AG08396 (cell line): ENCODE measurements around the gene CHAT.
A peak's percentile ranks its signal among the peaks of the same experiment; 100 is the strongest.
"Not testable (repeated sequence)": the region's sequence is repeated elsewhere in the genome, so short reads cannot be mapped to it uniquely, and the experiment has no call there.

Experiments used
- DNase-seq: peaks from one replicate; pipeline ENCODE4 v3.0.0; 2012; ENCODE audit warnings: low spot score, mixed read lengths

Gene CHAT

GRCh38 chr10:49653273-49653929 is 39.6 kb downstream of the CHAT start:
- no peak for DNase-seq

- DNase-seq, result no peak
These were observed 40.3 kb downstream of the CHAT start for GRCh38 chr10:49654036-49654693.

- no peak for DNase-seq
These were observed 41.3 kb downstream of the CHAT start for GRCh38 chr10:49655099-49655498.

- DNase-seq, result no peak
These were observed 43.1 kb downstream of the CHAT start for GRCh38 chr10:49656845-49657493.

GRCh38 chr10:49657606-49658005 is 43.8 kb downstream of the CHAT start:
- no peak for DNase-seq

- DNase-seq, result no peak
These were observed 47.5 kb downstream of the CHAT start for GRCh38 chr10:49661140-49661856.

- no peak for DNase-seq
These were observed 48.5 kb downstream of the CHAT start for GRCh38 chr10:49662169-49662830.

- no peak for DNase-seq
These were observed 49.8 kb downstream of the CHAT start for GRCh38 chr10:49663596-49663995.

- no peak for DNase-seq
These were observed 50.4 kb downstream of the CHAT start for GRCh38 chr10:49664006-49664841.

- no peak for DNase-seq
These were observed 51.1 kb downstream of the CHAT start for GRCh38 chr10:49664842-49665355.

- no peak for DNase-seq
These were observed 52.3 kb downstream of the CHAT start for GRCh38 chr10:49666054-49666615.

GRCh38 chr10:49666685-49667084 is 52.8 kb downstream of the CHAT start:
- no peak for DNase-seq

GRCh38 chr10:49667991-49668390 is 54.2 kb downstream of the CHAT start:
- no peak for DNase-seq

GRCh38 chr10:49668684-49669083 is 54.8 kb downstream of the CHAT start:
- DNase-seq, result no peak

GRCh38 chr10:49678827-49679479 is 65.1 kb downstream of the CHAT start:
- no peak for DNase-seq

GRCh38 chr10:49679480-49679893 is 65.7 kb downstream of the CHAT start, which contains the start of gene C10orf53:
Gene C10orf53, plus strand, starts transcription at chr10:49679651. Its CDS starts 47 bp downstream, at chr10:49679698.
- DNase-seq, result peak; percentile 78

- DNase-seq, result not testable (repeated sequence)
These were observed 68.6 kb downstream of the CHAT start for GRCh38 chr10:49682449-49682848.

GRCh38 chr10:49682879-49683278 is 69.0 kb downstream of the CHAT start:
- no peak for DNase-seq

- no peak for DNase-seq
These were observed 72.8 kb downstream of the CHAT start for GRCh38 chr10:49686651-49687050.

- no peak for DNase-seq
These were observed 74.5 kb downstream of the CHAT start for GRCh38 chr10:49688261-49688846.
